Small intestine (tissue), 7 donors: ENCODE measurements around the gene SMAP2. TPM values are rescaled to one million over a fixed set of nuclear protein-coding genes. Genes with fewer than 3 reads are reported as not detected.

ENCODE experiments used
- DNase-seq, 2 donors: peaks; one replicate each; pipeline versions ENCODE4 v3.0.0 to v3.0.0-alpha.2; 2013
- FAIRE-seq: peaks from 2 replicates; lab custom pipeline; 2012; peaks lifted over from hg19 to GRCh38; lab: Jason Lieb, UNC
- H3K27ac ChIP-seq, 3 donors: one replicate each; pipeline ENCODE4 v1.5.1; 2013; ENCODE audit warnings: low read length in 2 of 3, mild to moderate bottlenecking in 2 of 3, control low read depth in 1 of 3, inconsistent platforms in 1 of 3, low read depth in 1 of 3, moderate library complexity in 1 of 3
- H3K27me3 ChIP-seq, 3 donors: one replicate each; pipeline ENCODE4 v1.6.1; 2013; ENCODE audit warnings: low read length in 3 of 3, inconsistent platforms in 1 of 3; ENCODE audit not compliant: control insufficient read depth in 3 of 3, insufficient read depth in 3 of 3
- H3K36me3 ChIP-seq, 3 donors: one replicate each; pipeline ENCODE4 v1.6.1; 2013; ENCODE audit warnings: low read length in 3 of 3, inconsistent platforms in 1 of 3, low read depth in 1 of 3, mild to moderate bottlenecking in 1 of 3, moderate library complexity in 1 of 3; ENCODE audit not compliant: control insufficient read depth in 3 of 3, insufficient read depth in 2 of 3
- H3K4me1 ChIP-seq, 3 donors: one replicate each; pipeline ENCODE4 v1.6.1; 2013; ENCODE audit warnings: low read length in 2 of 3, inconsistent platforms in 1 of 3, low read depth in 1 of 3, mild to moderate bottlenecking in 1 of 3, moderate library complexity in 1 of 3; ENCODE audit not compliant: control insufficient read depth in 3 of 3, insufficient read depth in 2 of 3
- H3K4me3 ChIP-seq, 3 donors: one replicate each; pipeline ENCODE4 v1.5.1; 2013; ENCODE audit warnings: low read length in 3 of 3, control low read depth in 1 of 3, inconsistent platforms in 1 of 3, low read depth in 1 of 3, mild to moderate bottlenecking in 1 of 3, moderate library complexity in 1 of 3
- H3K9me3 ChIP-seq, 2 donors: one replicate each; pipeline ENCODE4 v1.6.1; 2013; ENCODE audit warnings: low read depth in 1 of 2, low read length in 1 of 2; ENCODE audit not compliant: control insufficient read depth in 2 of 2, insufficient read depth in 1 of 2
- WGBS, 3 donors: extraction: QIAGEN DNeasy Blood & Tissue Kit; methylation state at CpG; one replicate each; pipeline ENCODE4 v1.1.7; 2013; 5-methylcytosine and 5-hydroxymethylcytosine counted together
- polyA plus RNA-seq, 4 donors: library from polyadenylated mRNA; stranded (reverse) in 3 of 4; unstranded in 1 of 4; fragments of 200-250 nt in 3 of 4; fragments of 120-200 nt in 1 of 4; gene quantifications; one replicate each; pipeline versions ENCODE4 v1.2.1 to v1.2.3, GENCODE V29; 2013
- donor health status: healthy with polysubstance abuse.
- donor health status: control.
- donor health status: control.
- donor health status: Bipolar disorder and iron deficiency.
- donor health status: healthy.

The SMAP2 gene
- polyA plus RNA-seq, 4 donors = 13.0 to 27.8 (median 25.5) TPM

DNA sequence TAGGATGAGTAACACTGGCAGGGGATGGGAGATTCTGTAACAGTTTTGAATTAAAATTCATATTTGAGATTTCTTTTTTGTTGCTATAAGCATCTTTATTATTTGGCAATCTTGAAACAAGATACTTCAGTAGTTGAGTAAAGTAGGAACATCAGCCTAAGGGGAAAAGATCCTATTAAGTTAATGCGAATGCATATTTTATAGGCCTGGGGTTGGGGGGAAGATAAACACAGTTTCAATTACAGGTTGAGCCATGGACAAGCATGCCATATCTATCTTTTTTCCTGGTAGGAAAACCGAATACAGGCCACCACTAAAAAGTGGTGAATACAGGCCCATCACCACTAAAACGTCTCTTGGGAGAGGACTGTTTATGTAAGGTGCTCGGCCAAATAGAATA lies 32.3 kb downstream of the SMAP2 start:
- FAIRE-seq (no peak), DNase-seq (no peak)
- Histone ChIP-seq H3K4me1 (no peaks in the 10 kb centered on the region), H3K4me3 (no peak overlapping the region), H3K27ac (no peak overlapping the region), H3K36me3 (peaks cover 0 to 11% (median 7%) of the 10 kb centered on the region in 3 donors), H3K9me3 (no peaks in the 10 kb centered on the region), H3K27me3 (no peaks in the 10 kb centered on the region)
- 82 to 83% (median 83%) methylated on average over 4 of the region's 4 CpGs for WGBS, 3 donors

DNA sequence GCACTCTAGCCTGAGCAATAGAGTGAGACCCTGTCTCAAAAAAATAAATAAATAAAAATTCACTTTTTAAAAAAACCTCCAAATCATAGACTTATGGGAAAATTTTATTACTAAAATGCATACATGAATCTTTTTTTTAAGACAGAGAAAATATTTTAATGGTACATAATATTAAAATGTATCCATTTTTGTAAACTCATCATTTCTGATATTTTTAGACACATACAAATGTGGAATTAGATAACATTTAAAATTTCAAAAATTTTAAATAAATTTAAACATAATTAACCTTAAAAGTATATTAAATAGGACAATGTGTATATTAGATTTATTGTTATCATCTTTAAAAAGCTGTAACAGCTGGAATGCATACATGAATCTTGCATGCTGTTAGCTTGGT lies 33.9 kb downstream of the SMAP2 start:
- no peak overlapping the region for H3K4me3 ChIP-seq
- no peaks in the 10 kb centered on the region for H3K27me3 ChIP-seq
- no peak overlapping the region for H3K27ac ChIP-seq
- FAIRE-seq (peak; percentile 61), DNase-seq (no peak)
- peaks cover 0 to 11% (median 7%) of the 10 kb centered on the region in 3 donors for H3K36me3 ChIP-seq
- H3K4me1 ChIP-seq = no peaks in the 10 kb centered on the region
- H3K9me3 ChIP-seq = no peaks in the 10 kb centered on the region

DNA sequence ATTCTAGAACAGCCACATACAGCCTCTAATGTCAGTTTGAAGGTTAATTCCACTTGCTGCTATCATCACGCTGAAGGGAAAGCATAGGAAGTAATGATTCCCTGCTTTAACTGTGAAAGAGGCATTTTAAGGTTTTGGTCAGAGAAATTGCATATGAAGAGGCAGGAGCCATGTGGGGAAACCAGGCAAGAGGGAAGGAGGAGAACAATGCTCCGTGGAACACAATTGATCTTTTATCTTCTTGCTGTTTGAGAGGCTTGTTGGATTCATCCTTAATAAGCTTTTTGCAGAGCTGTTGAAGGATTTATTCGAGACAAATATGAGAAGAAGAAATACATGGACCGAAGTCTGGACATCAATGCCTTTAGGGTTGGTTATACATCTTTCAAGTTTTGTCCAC lies 35.9 kb downstream of the SMAP2 start:
- no peaks in the 10 kb centered on the region for H3K27me3 ChIP-seq
- H3K36me3 ChIP-seq = peaks cover 4 to 20% (median 11%) of the 10 kb centered on the region in 3 donors
- H3K4me3 ChIP-seq = no peak overlapping the region
- H3K27ac ChIP-seq = no peak overlapping the region
- FAIRE-seq (no peak), DNase-seq (no peak)
- H3K4me1 ChIP-seq = no peaks in the 10 kb centered on the region
- no peaks in the 10 kb centered on the region for H3K9me3 ChIP-seq
- 89 to 98% (median 96%) methylated on average over 4 of the region's 4 CpGs for WGBS, 3 donors

DNA sequence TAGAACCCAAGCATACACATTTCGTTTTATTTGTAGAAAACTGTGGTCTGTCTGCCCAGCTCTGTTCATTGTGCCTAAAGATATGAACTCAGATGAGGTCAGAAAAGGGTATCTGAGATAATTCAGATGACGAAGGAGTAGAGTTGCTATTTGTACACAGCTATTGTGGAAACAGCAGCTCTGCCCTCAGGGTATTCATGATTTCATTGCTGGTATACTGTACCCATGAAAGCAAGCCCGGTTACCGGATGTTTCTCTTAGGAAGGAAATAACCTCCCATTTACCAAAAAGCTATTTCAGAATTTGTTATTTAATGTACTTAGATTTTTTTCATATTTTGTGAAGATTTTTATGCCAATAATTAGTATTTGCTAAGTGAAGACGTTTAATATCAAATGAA lies 37.8 kb downstream of the SMAP2 start:
- Histone ChIP-seq H3K4me1 (no peaks in the 10 kb centered on the region), H3K4me3 (no peak overlapping the region), H3K36me3 (peaks cover 11 to 24% (median 11%) of the 10 kb centered on the region in 3 donors), H3K9me3 (no peaks in the 10 kb centered on the region), H3K27me3 (no peaks in the 10 kb centered on the region), H3K27ac (no peak overlapping the region)
- no peak for DNase-seq
- FAIRE-seq = no peak
- 89 to 97% (median 91%) methylated on average over 5 of the region's 5 CpGs for WGBS, 3 donors

DNA sequence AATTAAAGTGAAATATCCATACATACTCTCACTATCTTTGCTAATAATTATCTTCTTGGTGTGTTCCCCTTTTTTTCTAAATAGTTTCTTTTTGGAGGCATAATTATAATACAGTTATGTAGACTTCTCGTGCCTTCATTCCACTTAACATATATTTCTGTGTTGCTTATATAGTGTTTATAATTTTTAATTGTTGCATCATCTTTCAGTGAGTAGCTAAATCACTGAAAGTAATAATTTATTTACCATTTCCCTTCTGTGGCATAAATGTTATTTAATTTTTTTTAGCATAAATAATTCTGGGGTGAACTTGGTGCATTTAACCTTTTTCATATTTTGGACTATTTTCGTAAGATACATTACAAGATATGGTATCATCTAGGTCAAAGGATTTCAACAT lies 38.3 kb downstream of the SMAP2 start:
- Histone ChIP-seq H3K36me3 (peaks cover 15 to 30% (median 16%) of the 10 kb centered on the region in 3 donors), H3K4me1 (no peaks in the 10 kb centered on the region), H3K27ac (no peak overlapping the region), H3K27me3 (no peaks in the 10 kb centered on the region), H3K4me3 (no peak overlapping the region), H3K9me3 (no peaks in the 10 kb centered on the region)
- FAIRE-seq = no peak
- WGBS, 3 donors = 77 to 94% (median 77%) methylated on average over 2 of the region's 2 CpGs
- DNase-seq = no peak

DNA sequence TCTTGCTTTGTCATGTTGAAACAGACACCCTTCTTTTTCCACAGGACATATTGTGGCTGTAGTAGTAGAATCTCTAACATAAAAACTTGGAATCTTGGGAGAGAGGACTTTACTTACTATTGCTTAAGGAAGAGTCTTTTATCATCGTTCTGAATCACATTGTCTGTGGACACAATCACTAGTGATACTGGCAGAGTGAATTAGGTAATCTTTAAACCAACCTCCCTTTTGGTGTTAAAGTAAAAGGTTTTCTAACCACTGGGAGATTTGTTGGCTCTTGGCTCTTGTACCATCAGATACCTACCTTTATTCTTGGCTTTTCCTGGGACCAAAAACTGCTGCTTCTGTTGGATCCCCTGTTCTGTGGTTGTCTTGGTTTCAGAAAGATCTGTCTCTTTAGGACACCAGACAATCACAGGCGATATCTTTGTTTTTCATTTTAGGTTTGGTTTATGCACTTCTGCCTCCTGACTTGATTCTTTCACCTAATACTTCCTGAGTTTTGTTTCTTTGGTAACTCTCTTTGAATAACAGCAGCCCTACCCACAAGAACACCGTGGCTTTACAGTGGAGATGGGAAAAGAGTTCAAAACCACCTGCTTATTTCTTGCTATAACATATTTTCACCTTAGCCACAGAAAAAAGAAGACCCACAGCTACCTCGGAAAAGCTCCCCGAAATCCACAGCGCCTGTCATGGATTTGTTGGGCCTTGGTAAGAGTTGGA lies 40.2 kb downstream of the SMAP2 start:
- FAIRE-seq (no peak), DNase-seq (no peak)
- no peaks in the 10 kb centered on the region for H3K4me1 ChIP-seq
- H3K4me3 ChIP-seq = no peak overlapping the region
- no peaks in the 10 kb centered on the region for H3K9me3 ChIP-seq
- peaks cover 18 to 36% (median 18%) of the 10 kb centered on the region in 3 donors for H3K36me3 ChIP-seq
- H3K27ac ChIP-seq = peak overlapping the region in 1 of 3 donors; percentile 30
- 78 to 93% (median 90%) methylated on average over 6 of the region's 6 CpGs for WGBS, 3 donors
- H3K27me3 ChIP-seq = no peaks in the 10 kb centered on the region

DNA sequence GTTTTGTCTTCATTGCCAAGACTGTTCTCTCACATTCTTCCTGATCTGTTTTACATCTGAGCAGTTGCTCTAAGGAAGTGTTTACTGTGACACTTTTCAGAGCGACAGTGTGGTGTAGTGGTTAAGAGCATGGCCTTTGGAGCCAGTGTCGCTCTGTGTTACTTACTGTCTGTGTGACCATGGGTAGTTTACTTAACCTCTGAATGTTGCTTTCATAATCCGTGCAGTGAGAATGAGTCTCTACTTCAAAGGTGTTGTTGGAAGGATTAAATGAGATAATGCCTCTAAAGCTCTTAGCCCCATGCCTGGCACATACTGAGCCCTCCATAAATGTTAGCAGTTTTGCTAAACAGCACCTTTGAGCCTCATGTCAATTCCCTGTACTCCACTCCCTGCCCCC lies 40.8 kb downstream of the SMAP2 start:
- whole genome bisulfite sequencing, 3 donors = 83 to 89% (median 85%) methylated on average over 3 of the region's 3 CpGs
- H3K27ac ChIP-seq = peak overlapping the region in 1 of 3 donors; percentile 30

DNA sequence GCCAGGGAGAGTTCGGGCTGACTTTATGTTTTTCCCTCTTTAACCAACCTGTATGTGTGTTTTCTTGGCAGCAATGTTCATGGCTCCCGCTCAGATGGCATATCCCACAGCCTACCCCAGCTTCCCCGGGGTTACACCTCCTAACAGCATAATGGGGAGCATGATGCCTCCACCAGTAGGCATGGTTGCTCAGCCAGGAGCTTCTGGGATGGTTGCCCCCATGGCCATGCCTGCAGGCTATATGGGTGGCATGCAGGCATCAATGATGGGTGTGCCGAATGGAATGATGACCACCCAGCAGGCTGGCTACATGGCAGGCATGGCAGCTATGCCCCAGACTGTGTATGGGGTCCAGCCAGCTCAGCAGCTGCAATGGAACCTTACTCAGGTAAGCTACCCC lies 43.2 kb downstream of the SMAP2 start:
- Histone ChIP-seq H3K36me3 (peaks cover 13 to 29% (median 19%) of the 10 kb centered on the region in 3 donors), H3K27ac (no peak overlapping the region), H3K9me3 (no peaks in the 10 kb centered on the region), H3K4me3 (no peak overlapping the region), H3K4me1 (no peaks in the 10 kb centered on the region), H3K27me3 (no peaks in the 10 kb centered on the region)
- FAIRE-seq (no peak), DNase-seq (no peak)
- WGBS, 3 donors = 87 to 97% (median 97%) methylated on average over 4 of the region's 4 CpGs

More for the DNA sequence above, 40.8 kb downstream of the SMAP2 start:
- DNase-seq (no peak), FAIRE-seq (no peak)
- Histone ChIP-seq H3K4me3 (no peak overlapping the region), H3K9me3 (no peaks in the 10 kb centered on the region), H3K27me3 (no peaks in the 10 kb centered on the region), H3K36me3 (peaks cover 18 to 33% (median 18%) of the 10 kb centered on the region in 3 donors), H3K4me1 (no peaks in the 10 kb centered on the region)
